Endothelial cell of umbilical vein (primary cell): ENCODE results near the gene SLX1A. TPM values are rescaled to one million over a fixed set of nuclear protein-coding genes. Genes with fewer than 3 reads are reported as not detected.
"Not testable (repeated sequence)": the region's sequence is repeated elsewhere in the genome, so short reads cannot be mapped to it uniquely, and the experiment has no call there.

Source experiments
- BruUV-seq: library from RNA; stranded (reverse); fragments of 400-500 nt; replicated peaks from 2 replicates; lab custom pipeline; 2021; lab: Mats Ljungman, UMichigan
- CTCF ChIA-PET: fragments of 300-600, 350-600 bp; sonication (Branson Sonifier 250); formaldehyde crosslinking; loops from one replicate; lab custom pipeline; 2021; ENCODE audit warnings: antibody characterized with exemption, inconsistent platforms; lab: Charles Lee
- POLR2A ChIA-PET: fragments of 300-600, 350-600 bp; sonication (Branson Sonifier 250); formaldehyde crosslinking; loops from one replicate; lab custom pipeline; 2021; ENCODE audit warnings: antibody characterized with exemption, inconsistent platforms; lab: Charles Lee
- DNase-seq: peaks from one replicate; pipeline ENCODE4 v3.0.0-alpha.2; 2011; ENCODE audit warnings: low read depth, low spot score
- FAIRE-seq: peaks from 2 replicates; lab custom pipeline; 2011; peaks lifted over from hg19 to GRCh38; lab: Jason Lieb, UNC
- H2AFZ ChIP-seq: 2 replicates; pipeline ENCODE4 v1.6.0; 2012; ENCODE audit warnings: low read depth, low read length, control low read depth, inconsistent platforms
- H3K27ac ChIP-seq: 2 replicates; pipeline ENCODE4 v1.5.1; 2011; ENCODE audit warnings: low read depth, mild to moderate bottlenecking, control low read depth, low read length, moderate library complexity; ENCODE audit not compliant: insufficient read depth
- H3K27me3 ChIP-seq, 2 experiments: 2 replicates each; pipeline versions ENCODE4 v1.6.0 to v1.6.1; 2011; ENCODE audit warnings: low read length in 2 of 2, mixed read lengths in 1 of 2; ENCODE audit not compliant: control insufficient read depth in 2 of 2, insufficient read depth in 2 of 2
- H3K36me3 ChIP-seq, 2 experiments: 2 replicates in 1 of 2; 3 replicates in 1 of 2; pipeline ENCODE4 v1.5.1; 2011; ENCODE audit warnings: low read length in 2 of 2, mild to moderate bottlenecking in 1 of 2, moderate library complexity in 1 of 2; ENCODE audit not compliant: control insufficient read depth in 2 of 2, insufficient read depth in 2 of 2; ENCODE audit errors: extremely low read depth in 1 of 2
- H3K4me1 ChIP-seq: 3 replicates; pipeline ENCODE4 v1.5.1; 2011; ENCODE audit warnings: mild to moderate bottlenecking, low read length; ENCODE audit not compliant: control insufficient read depth, insufficient read depth; ENCODE audit errors: extremely low read depth
- H3K4me2 ChIP-seq: 2 replicates; pipeline ENCODE4 v1.6.1; 2011; ENCODE audit warnings: low read length, control low read depth, mixed read lengths; ENCODE audit not compliant: insufficient read depth
- H3K4me3 ChIP-seq, 3 experiments: fragments of 200-600 bp in 1 of 3; sonication (generic), shearing (Covaris generic) in 1 of 3; replicated peaks in 1 of 3; 2 replicates each; pipeline ENCODE4 v1.5.1; 2011 to 2016; ENCODE audit warnings: control low read depth in 3 of 3, low read length in 3 of 3, mild to moderate bottlenecking in 2 of 3, inconsistent platforms in 1 of 3, low read depth in 1 of 3, moderate library complexity in 1 of 3; ENCODE audit not compliant: insufficient read depth in 1 of 3
- H3K79me2 ChIP-seq: 2 replicates; pipeline ENCODE4 v1.6.0; 2012; ENCODE audit warnings: low read length, inconsistent platforms; ENCODE audit not compliant: control insufficient read depth, insufficient read depth
- H3K9ac ChIP-seq: replicated peaks from 2 replicates; pipeline ENCODE3; 2011; ENCODE audit warnings: low read length, control low read depth; ENCODE audit not compliant: insufficient read depth; ENCODE audit errors: extremely low read depth
- H3K9me1 ChIP-seq: replicated peaks from 3 replicates; pipeline ENCODE4 v1.6.0; 2011; ENCODE audit warnings: mild to moderate bottlenecking, low read length; ENCODE audit not compliant: control insufficient read depth, insufficient read depth; ENCODE audit errors: extremely low read depth
- H3K9me3 ChIP-seq: replicated peaks from 2 replicates; pipeline ENCODE4 v1.5.1; 2012; ENCODE audit warnings: low read length, inconsistent platforms; ENCODE audit not compliant: control insufficient read depth, insufficient read depth
- H4K20me1 ChIP-seq: replicated peaks from 2 replicates; pipeline ENCODE3; 2011; ENCODE audit warnings: mild to moderate bottlenecking, low read length; ENCODE audit not compliant: control insufficient read depth, insufficient read depth; ENCODE audit errors: extremely low read depth
- CTCF ChIP-seq, 2 donors: IDR thresholded peaks; 1 replicate in 1 of 2; 2 replicates in 1 of 2; pipeline ENCODE4 v1.5.1; 2011; ENCODE audit warnings: low read length in 2 of 2, mild to moderate bottlenecking in 2 of 2, moderate library complexity in 2 of 2, control low read depth in 1 of 2, inconsistent platforms in 1 of 2, low read depth in 1 of 2; ENCODE audit not compliant: insufficient read depth in 1 of 2; ENCODE audit errors: extremely low read depth in 1 of 2
- EZH2 ChIP-seq: IDR thresholded peaks from 2 replicates; pipeline ENCODE4 v1.6.1; 2012; ENCODE audit warnings: borderline replicate concordance, low read depth, mild to moderate bottlenecking, moderate library complexity, low read length, inconsistent platforms; ENCODE audit not compliant: severe bottlenecking
- FOS ChIP-seq: IDR thresholded peaks from 2 replicates; pipeline ENCODE4 v1.6.1; 2011; ENCODE audit warnings: mild to moderate bottlenecking, low read length, moderate library complexity, borderline replicate concordance; ENCODE audit not compliant: insufficient read depth
- GATA2 ChIP-seq: IDR thresholded peaks from 2 replicates; pipeline ENCODE4 v1.7.0; 2011; ENCODE audit warnings: low read depth, mild to moderate bottlenecking, moderate library complexity, mixed read lengths, low read length; ENCODE audit not compliant: insufficient read length, insufficient read depth
- JUN ChIP-seq: IDR thresholded peaks from 2 replicates; pipeline ENCODE4 v1.6.1; 2011; ENCODE audit warnings: borderline replicate concordance, low read depth; ENCODE audit not compliant: insufficient read length, insufficient read depth
- MYC ChIP-seq: IDR thresholded peaks from one replicate; pipeline ENCODE4 v1.6.1; 2011; ENCODE audit warnings: mild to moderate bottlenecking, low read depth, low read length
- POLR2A ChIP-seq: IDR thresholded peaks from 2 replicates; pipeline ENCODE4 v1.6.1; 2012; ENCODE audit warnings: low read depth, mild to moderate bottlenecking, control low read depth, low read length
- POLR2AphosphoS5 ChIP-seq: IDR thresholded peaks from 2 replicates; pipeline ENCODE4 v1.6.1; 2012; ENCODE audit warnings: low read depth, mild to moderate bottlenecking, control low read depth, low read length, moderate library complexity; ENCODE audit not compliant: insufficient read depth
- dilution Hi-C: fragments of 300-500 bp; cut with MboI; formaldehyde crosslinking; loops from one replicate; pipeline ENCODE4 v1.15.0; 2019; ENCODE audit warnings: low sequenced_read_pairs; ENCODE audit not compliant: extremely low pct_ligation_motif_present
- intact Hi-C: fragments of 100-400 bp; cut with micrococcal nuclease; formaldehyde crosslinking; loops from one replicate; pipeline ENCODE4 v1.10.0; 2022
- polyA plus RNA-seq, 4 experiments: library from polyadenylated mRNA; depleted of rRNA in 3 of 4; stranded (reverse) in 3 of 4; unstranded in 1 of 4; fragments of >200 nt; gene quantifications; 2 replicates each; pipeline versions ENCODE4 v1.2.1 to v1.2.3, GENCODE V29; 2011 to 2012; ENCODE audit warnings: missing spikeins in 1 of 4
- total RNA-seq: library from RNA; stranded (reverse); gene quantifications from 2 replicates; pipeline ENCODE4 v1.2.3, GENCODE V29; 2021
- TF ChIP-seq, protein P1 (sequence below): IDR thresholded peaks from 2 replicates; pipeline ENCODE4 v1.6.1; 2011; ENCODE audit not compliant: insufficient read depth, insufficient read length

The SLX1A gene
- total and polyA plus RNA-seq, 2 donors (not counting 3 experiments of a cell fraction or from before 2014, with no cell fraction given) = 28.9 to 30.9 TPM

GRCh38 chr16:30166202-30166902 lies 27.3 kb upstream of the SLX1A start:
- intact Hi-C loops = no loop called here
- BruUV-seq = no TSS peak
- Histone ChIP-seq H3K27ac (no peak overlapping the region), H4K20me1 (no peaks in the 10 kb centered on the region), H3K9me3 (no peaks in the 10 kb centered on the region), H3K4me2 (no peak overlapping the region), H3K79me2 (no peaks in the 10 kb centered on the region), H3K9me1 (no peaks in the 10 kb centered on the region), H3K4me1 (no peaks in the 10 kb centered on the region), H2AFZ (no peak overlapping the region), H3K36me3 (no peaks in the 10 kb centered on the region), H3K27me3 (no peaks in the 10 kb centered on the region), H3K4me3 (no peak overlapping the region), H3K9ac (no peak overlapping the region)
- no peak for DNase-seq
- TF ChIP-seq POLR2A (no peak), GATA2 (no peak), CTCF (IDR thresholded peaks at IDR 0.05; ENCODE audit: extremely low read depth in 1 of 2, insufficient read depth in 1 of 2, low read depth in 1 of 2, low read length in 2 of 2) (no peak), FOS (no peak), JUN (no peak), MYC (no peak), EZH2 (no peak), POLR2AphosphoS5 (no peak)
- TF ChIP-seq, protein P1, sequence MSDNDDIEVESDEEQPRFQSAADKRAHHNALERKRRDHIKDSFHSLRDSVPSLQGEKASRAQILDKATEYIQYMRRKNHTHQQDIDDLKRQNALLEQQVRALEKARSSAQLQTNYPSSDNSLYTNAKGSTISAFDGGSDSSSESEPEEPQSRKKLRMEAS = no peak
- dilution Hi-C loops = no loop called here
- CTCF ChIA-PET = no interaction called here
- POLR2A ChIA-PET = no interaction called here
- FAIRE-seq = no peak

GRCh38 chr16:30168746-30169145 lies 24.9 kb upstream of the SLX1A start:
- intact Hi-C loops, H3K4me3 ChIP-seq, H3K9ac ChIP-seq, DNase-seq, H3K27ac ChIP-seq, BruUV-seq, FAIRE-seq, CTCF ChIA-PET, H3K79me2 ChIP-seq, H4K20me1 ChIP-seq, H3K27me3 ChIP-seq, H3K9me1 ChIP-seq, H3K36me3 ChIP-seq, dilution Hi-C loops, H2AFZ ChIP-seq, POLR2A ChIA-PET, H3K4me1 ChIP-seq, H3K9me3 ChIP-seq, H3K4me2 ChIP-seq: not testable (repeated sequence)

DNA sequence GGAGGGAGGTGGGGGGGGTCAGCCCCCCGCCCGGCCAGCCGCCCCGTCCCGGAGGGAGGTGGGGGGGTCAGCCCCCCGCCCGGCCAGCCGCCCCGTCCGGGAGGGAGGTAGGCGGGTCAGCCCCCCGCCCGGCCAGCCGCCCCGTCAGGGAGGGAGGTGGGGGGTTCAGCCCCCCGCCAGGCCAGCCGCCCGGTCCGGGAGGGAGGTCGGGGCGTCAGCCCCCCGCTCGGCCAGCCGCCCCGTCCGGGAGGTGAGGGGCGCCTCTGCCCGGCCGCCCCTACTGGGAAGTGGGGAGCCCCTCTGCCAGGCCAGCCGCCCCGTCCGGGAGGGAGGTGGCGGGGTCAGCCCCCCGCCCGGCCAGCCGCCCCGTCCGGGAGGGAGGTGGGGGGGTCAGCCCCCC lies 24.3 kb upstream of the SLX1A start:
- DNase-seq, intact Hi-C loops, H3K4me3 ChIP-seq, BruUV-seq, POLR2A ChIA-PET, H4K20me1 ChIP-seq, FAIRE-seq, H3K27me3 ChIP-seq, H3K4me2 ChIP-seq, CTCF ChIA-PET, H3K4me1 ChIP-seq, H3K27ac ChIP-seq, H2AFZ ChIP-seq, H3K9me1 ChIP-seq, H3K79me2 ChIP-seq, H3K9ac ChIP-seq, H3K36me3 ChIP-seq, dilution Hi-C loops, H3K9me3 ChIP-seq: not testable (repeated sequence)
